ENCODE data around the gene TRAF3IP1. TPM values are rescaled to one million over a fixed set of nuclear protein-coding genes. Genes with fewer than 3 reads are reported as not detected.
"Not testable (repeated sequence)": the region's sequence is repeated elsewhere in the genome, so short reads cannot be mapped to it uniquely, and the experiment has no call there.

The TRAF3IP1 gene
- total RNA-seq, 4 donors from 2014 or later: 12.6 to 41.8 (median 27.6) TPM

DNA sequence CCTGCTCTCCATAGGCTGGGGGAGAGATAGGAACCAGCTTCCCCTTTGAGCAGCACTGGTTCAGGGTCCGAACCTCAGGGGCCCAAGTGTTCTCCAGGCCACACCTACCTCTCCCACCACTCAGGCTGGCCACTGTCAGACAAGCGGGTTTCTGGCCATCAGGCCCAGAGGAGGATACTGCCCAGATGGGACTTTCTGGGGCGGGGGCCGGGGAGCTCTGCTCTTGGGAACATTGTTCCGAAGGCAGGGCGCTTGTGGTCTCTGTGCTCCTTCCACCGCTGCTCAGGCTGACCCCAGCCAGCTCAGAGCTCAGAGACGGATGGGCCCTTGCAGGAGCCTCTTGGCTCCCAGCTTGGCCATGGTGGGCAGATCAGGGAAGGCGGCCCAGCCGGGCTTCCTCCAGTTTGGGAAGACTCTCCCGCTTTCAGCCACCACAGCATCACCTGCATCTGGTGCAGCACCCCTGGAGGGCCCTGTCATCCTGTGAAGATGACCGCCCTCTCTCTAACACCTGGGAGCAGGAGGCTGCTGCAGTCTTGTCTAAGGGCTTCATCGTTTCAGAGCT lies 5.2 kb upstream of the TRAF3IP1 start:
- DNase-seq: no peak
- Histone ChIP-seq H3K4me1 (no peaks in the 10 kb centered on the region), H3K36me3 (no peaks in the 10 kb centered on the region), H3K27ac (no peak overlapping the region), H3K4me3 (no peak overlapping the region), H3K27me3 (no peaks in the 10 kb centered on the region), H3K9me3 (no peaks in the 10 kb centered on the region)
- TF ChIP-seq POLR2A (IDR thresholded peaks at IDR 0.05): no peak
- intact Hi-C loops (cut with DNase I; ENCODE audit: low total_unique reads): no loop called here

DNA sequence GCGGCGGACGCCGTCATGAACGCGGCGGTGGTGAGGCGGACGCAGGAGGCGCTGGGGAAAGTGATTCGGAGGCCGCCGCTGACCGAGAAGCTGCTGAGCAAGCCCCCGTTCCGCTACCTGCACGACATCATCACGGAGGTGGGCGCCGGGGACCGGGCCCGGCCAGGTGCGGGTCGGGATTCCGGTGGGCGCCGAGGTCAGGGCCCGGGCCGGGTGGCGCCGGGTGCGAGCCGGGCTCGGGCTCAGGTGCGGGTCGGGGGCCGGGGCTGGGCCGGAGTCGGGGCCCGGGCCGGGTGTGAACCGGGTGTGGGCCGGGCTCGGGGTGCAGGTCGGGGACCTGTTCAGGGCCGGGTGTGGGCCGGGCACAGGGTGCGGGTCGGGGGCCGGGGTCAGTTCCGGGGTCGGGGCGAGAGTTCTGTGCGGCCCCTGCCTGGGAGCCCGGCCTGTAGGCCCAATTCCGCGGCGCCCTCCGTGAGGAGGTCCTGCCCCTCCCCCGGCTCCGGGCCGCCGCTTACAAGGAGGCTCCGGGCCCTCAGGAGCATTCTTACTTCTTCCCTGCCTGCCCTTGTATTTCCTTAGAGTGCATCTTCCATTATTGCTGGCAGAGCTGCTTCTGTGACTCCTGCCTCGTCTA lies 447 bp downstream of the TRAF3IP1 start:
- Histone ChIP-seq H3K36me3 (no peaks in the 10 kb centered on the region), H3K27ac (peak overlapping the region; percentile 45 to 80), H3K4me1 (no peaks in the 10 kb centered on the region), H3K4me3 (peak overlapping the region; percentile 59 to 88), H3K9me3 (no peaks in the 10 kb centered on the region), H3K27me3 (no peaks in the 10 kb centered on the region)
- intact Hi-C loops (cut with DNase I; ENCODE audit: low total_unique reads): no loop called here
- DNase-seq: no peak
- TF ChIP-seq CTCF (IDR thresholded peaks at IDR 0.05) (no peak), POLR2A (IDR thresholded peaks at IDR 0.05) (no peak)

- Histone ChIP-seq H3K27ac (peak overlapping the region; percentile 45 to 80), H3K27me3 (no peaks in the 10 kb centered on the region), H3K9me3 (no peaks in the 10 kb centered on the region), H3K4me3 (peak overlapping the region; percentile 59 to 88), H3K4me1 (no peaks in the 10 kb centered on the region), H3K36me3 (no peaks in the 10 kb centered on the region)
- intact Hi-C loops (cut with DNase I; ENCODE audit: low total_unique reads): no loop called here
- TF ChIP-seq CTCF (IDR thresholded peaks at IDR 0.05) (no peak), POLR2A (IDR thresholded peaks at IDR 0.05) (no peak)
- no peak for DNase-seq
Observed at GRCh38 chr2:238321467-238321866, 1.1 kb downstream of the TRAF3IP1 start.

GRCh38 chr2:238322001-238322411 lies 1.7 kb downstream of the TRAF3IP1 start:
- no peak for DNase-seq
- H3K4me1 ChIP-seq: no peaks in the 10 kb centered on the region
- no peak overlapping the region for H3K27ac ChIP-seq
- no peaks in the 10 kb centered on the region for H3K9me3 ChIP-seq
- intact Hi-C loops (cut with DNase I; ENCODE audit: low total_unique reads): no loop called here
- H3K4me3 ChIP-seq: no peak overlapping the region
- H3K27me3 ChIP-seq: no peaks in the 10 kb centered on the region
- no peaks in the 10 kb centered on the region for H3K36me3 ChIP-seq
- TF ChIP-seq CTCF (IDR thresholded peaks at IDR 0.05) (no peak), POLR2A (IDR thresholded peaks at IDR 0.05) (no peak)

DNA sequence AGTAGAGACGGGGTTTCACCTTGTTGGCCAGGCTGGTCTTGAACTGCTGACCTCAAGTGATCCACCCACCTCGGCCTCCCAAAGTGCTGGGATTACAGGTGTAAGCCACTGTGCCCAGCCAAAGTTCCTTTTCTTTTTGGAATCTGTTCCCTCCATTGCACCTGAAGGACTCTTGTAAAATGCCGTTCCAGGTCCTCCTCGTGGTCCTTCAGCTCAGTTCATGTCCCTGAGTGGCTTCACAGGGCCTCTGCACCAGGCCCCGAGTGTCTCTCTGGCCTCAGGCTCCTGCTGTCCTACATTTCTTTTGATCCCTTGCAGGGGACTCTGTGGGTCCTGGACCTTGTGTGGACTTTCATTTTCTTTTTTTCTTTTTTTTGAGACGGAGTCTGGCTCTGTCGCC lies 3.9 kb downstream of the TRAF3IP1 start:
- H3K4me3 ChIP-seq; H3K9me3 ChIP-seq; H3K36me3 ChIP-seq; H3K4me1 ChIP-seq; intact Hi-C loops (cut with DNase I; ENCODE audit: low total_unique reads); H3K27ac ChIP-seq; DNase-seq; H3K27me3 ChIP-seq: not testable (repeated sequence)

- no peak overlapping the region for H3K27ac ChIP-seq
- intact Hi-C loops (cut with DNase I; ENCODE audit: low total_unique reads): no loop called here
- no peaks in the 10 kb centered on the region for H3K36me3 ChIP-seq
- H3K27me3 ChIP-seq: no peaks in the 10 kb centered on the region
- H3K4me1 ChIP-seq: no peaks in the 10 kb centered on the region
- H3K4me3 ChIP-seq: no peak overlapping the region
- TF ChIP-seq CTCF (IDR thresholded peaks at IDR 0.05) (no peak), POLR2A (IDR thresholded peaks at IDR 0.05) (no peak)
- H3K9me3 ChIP-seq: no peaks in the 10 kb centered on the region
- no peak for DNase-seq
Observed at GRCh38 chr2:238325694-238326093, 5.4 kb downstream of the TRAF3IP1 start.

All from uterus (tissue), 4 donors.